Activated CD4-positive, alpha-beta T cell treated with anti-CD3 and anti-CD28 coated beads, Interleukin-2, amount 50 U/mL, for 16 hours (primary cell): ENCODE results near the gene FAM171A2.
"Not testable (repeated sequence)": the region's sequence is repeated elsewhere in the genome, so short reads cannot be mapped to it uniquely, and the experiment has no call there.

Experiments
- DNase-seq: peaks from one replicate; pipeline ENCODE4 v3.0.0-alpha.2; 2020

Gene FAM171A2

GRCh38 chr17:44383363-44383762 is 19.7 kb upstream of the FAM171A2 start:
- DNase-seq: no peak

- no peak for DNase-seq
These were observed 19.3 kb upstream of the FAM171A2 start for GRCh38 chr17:44382917-44383316.

GRCh38 chr17:44381810-44382305 is 18.2 kb upstream of the FAM171A2 start:
- no peak for DNase-seq

- DNase-seq: no peak
These were observed 17.1 kb upstream of the FAM171A2 start for GRCh38 chr17:44380767-44381166.

GRCh38 chr17:44379887-44380286 is 16.2 kb upstream of the FAM171A2 start:
- DNase-seq: no peak

GRCh38 chr17:44378171-44378705 is 14.6 kb upstream of the FAM171A2 start:
- DNase-seq: no peak

GRCh38 chr17:44376779-44377178 is 13.1 kb upstream of the FAM171A2 start:
- no peak for DNase-seq

GRCh38 chr17:44376124-44376523 is 12.5 kb upstream of the FAM171A2 start:
- peak; percentile 17 for DNase-seq

- no peak for DNase-seq
These were observed 11.8 kb upstream of the FAM171A2 start for GRCh38 chr17:44375196-44376017.

- DNase-seq: no peak
These were observed 10.9 kb upstream of the FAM171A2 start for GRCh38 chr17:44374306-44375195.

GRCh38 chr17:44372036-44372435 is 8.4 kb upstream of the FAM171A2 start:
- no peak for DNase-seq

GRCh38 chr17:44369414-44370023 is 5.9 kb upstream of the FAM171A2 start:
- DNase-seq: not testable (repeated sequence)

- not testable (repeated sequence) for DNase-seq
These were observed 5.0 kb upstream of the FAM171A2 start for GRCh38 chr17:44368391-44369243.

- no peak for DNase-seq
These were observed 3.8 kb upstream of the FAM171A2 start for GRCh38 chr17:44367231-44367979.

- DNase-seq: not testable (repeated sequence)
These were observed 1.4 kb upstream of the FAM171A2 start for GRCh38 chr17:44365051-44365450.

GRCh38 chr17:44362949-44363612 is 572 bp downstream of the FAM171A2 start:
- no peak for DNase-seq

- DNase-seq: no peak
These were observed 1.1 kb downstream of the FAM171A2 start for GRCh38 chr17:44362459-44362948.

GRCh38 chr17:44361292-44362260 is 2.1 kb downstream of the FAM171A2 start:
- DNase-seq: no peak

- no peak for DNase-seq
These were observed 2.8 kb downstream of the FAM171A2 start for GRCh38 chr17:44360826-44361225.
